GM12874 (cell line): ENCODE data around the gene BCAS3.

ENCODE experiments used
- CTCF ChIP-seq: IDR thresholded peaks from 2 replicates; pipeline ENCODE4 v1.5.1; 2011; ENCODE audit warnings: low read depth, mild to moderate bottlenecking, control low read depth, low read length, moderate library complexity; ENCODE audit not compliant: insufficient read depth

BCAS3 gene

GRCh38 chr17:61399131-61400065 is 721.7 kb downstream of the BCAS3 start, which contains the start of gene TBX2:
TSS of gene TBX2 (plus strand) at chr17:61399843. CDS start at chr17:61400177, 334 bp downstream.
- no peak for TF ChIP-seq CTCF

- no peak for TF ChIP-seq CTCF
These were observed 722.5 kb downstream of the BCAS3 start for GRCh38 chr17:61400066-61400716.

- no peak for TF ChIP-seq CTCF
These were observed 723.2 kb downstream of the BCAS3 start for GRCh38 chr17:61400717-61401388.

- TF ChIP-seq CTCF: no peak
These were observed 723.9 kb downstream of the BCAS3 start for GRCh38 chr17:61401389-61402072.

GRCh38 chr17:61402073-61402541 is 724.5 kb downstream of the BCAS3 start:
- no peak for TF ChIP-seq CTCF

GRCh38 chr17:61402978-61403800 is 725.5 kb downstream of the BCAS3 start:
- no peak for TF ChIP-seq CTCF
